ENCODE data around the gene SCEL. TPM values are rescaled to one million over a fixed set of nuclear protein-coding genes. Genes with fewer than 3 reads are reported as not detected.
"Not testable (repeated sequence)": the region's sequence is repeated elsewhere in the genome, so short reads cannot be mapped to it uniquely, and the experiment has no call there.

The SCEL gene
- total RNA-seq, 4 donors from 2014 or later = not detected

DNA sequence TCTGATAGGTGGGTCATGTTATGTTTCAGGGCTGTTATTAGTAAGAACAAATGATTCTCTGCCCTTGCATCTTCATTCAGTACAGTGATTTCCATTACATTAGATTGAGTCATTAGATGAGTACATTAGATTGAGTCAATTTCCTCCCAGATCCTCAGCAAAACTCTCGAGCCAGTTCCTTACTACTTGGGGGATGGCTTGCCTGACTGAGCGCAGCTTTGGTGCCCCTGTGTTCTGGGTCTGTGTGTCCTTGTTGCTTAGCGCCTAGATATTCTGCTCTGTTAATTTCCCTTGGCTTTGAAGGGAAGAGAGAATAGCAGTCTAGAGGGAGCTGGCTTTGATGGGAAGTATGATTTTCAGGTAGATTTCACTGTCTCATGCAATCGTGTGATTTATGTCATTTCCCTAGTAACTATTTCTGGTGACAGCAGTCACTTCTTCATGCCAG lies 19.1 kb upstream of the SCEL start:
- Histone ChIP-seq H3K4me1 (no peaks in the 10 kb centered on the region), H3K9me3 (no peaks in the 10 kb centered on the region), H3K36me3 (no peaks in the 10 kb centered on the region), H3K4me3 (no peak overlapping the region), H3K27me3 (no peaks in the 10 kb centered on the region), H3K27ac (no peak overlapping the region)
- no peak for DNase-seq
- intact Hi-C loops (cut with DNase I; ENCODE audit: low total_unique reads) (no loop called here), in situ Hi-C loops (cut with MboI; ENCODE audit: low sequenced_read_pairs in 4 of 4) (loop anchor here in 1 of 4 donors (25.0 kb wide), 1 partner anchor 96 kb away; no protein-coding TSS in a partner anchor)
- ATAC-seq = no peak
- TF ChIP-seq, protein P1, sequence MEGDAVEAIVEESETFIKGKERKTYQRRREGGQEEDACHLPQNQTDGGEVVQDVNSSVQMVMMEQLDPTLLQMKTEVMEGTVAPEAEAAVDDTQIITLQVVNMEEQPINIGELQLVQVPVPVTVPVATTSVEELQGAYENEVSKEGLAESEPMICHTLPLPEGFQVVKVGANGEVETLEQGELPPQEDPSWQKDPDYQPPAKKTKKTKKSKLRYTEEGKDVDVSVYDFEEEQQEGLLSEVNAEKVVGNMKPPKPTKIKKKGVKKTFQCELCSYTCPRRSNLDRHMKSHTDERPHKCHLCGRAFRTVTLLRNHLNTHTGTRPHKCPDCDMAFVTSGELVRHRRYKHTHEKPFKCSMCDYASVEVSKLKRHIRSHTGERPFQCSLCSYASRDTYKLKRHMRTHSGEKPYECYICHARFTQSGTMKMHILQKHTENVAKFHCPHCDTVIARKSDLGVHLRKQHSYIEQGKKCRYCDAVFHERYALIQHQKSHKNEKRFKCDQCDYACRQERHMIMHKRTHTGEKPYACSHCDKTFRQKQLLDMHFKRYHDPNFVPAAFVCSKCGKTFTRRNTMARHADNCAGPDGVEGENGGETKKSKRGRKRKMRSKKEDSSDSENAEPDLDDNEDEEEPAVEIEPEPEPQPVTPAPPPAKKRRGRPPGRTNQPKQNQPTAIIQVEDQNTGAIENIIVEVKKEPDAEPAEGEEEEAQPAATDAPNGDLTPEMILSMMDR (IDR thresholded peaks at IDR 0.05 in 4 of 5, conservative IDR thresholded peaks at IDR 0.05 in 1 of 5) = no peak
- no peak for TF ChIP-seq POLR2A (IDR thresholded peaks at IDR 0.05)

DNA sequence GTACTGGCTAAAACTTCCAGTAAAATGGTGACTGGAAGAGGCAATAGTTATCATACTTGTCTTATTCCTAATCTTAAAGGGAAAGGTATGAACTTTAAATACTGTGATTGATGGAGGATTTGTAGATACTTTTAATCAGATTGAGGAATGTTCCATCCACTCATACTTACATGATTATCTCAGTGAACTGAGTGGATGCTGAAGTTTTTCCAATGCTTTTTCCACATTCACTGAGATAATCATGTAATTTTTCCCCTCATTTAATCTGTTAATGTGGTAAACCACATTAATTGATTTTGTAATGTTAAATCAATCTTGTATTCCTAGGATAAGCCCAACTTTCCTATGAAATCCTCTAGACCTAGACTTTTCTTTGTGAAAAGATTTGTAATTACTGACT lies 17.2 kb upstream of the SCEL start:
- Histone ChIP-seq H3K36me3 (no peaks in the 10 kb centered on the region), H3K4me3 (no peak overlapping the region), H3K9me3 (no peaks in the 10 kb centered on the region), H3K27me3 (no peaks in the 10 kb centered on the region), H3K4me1 (no peaks in the 10 kb centered on the region), H3K27ac (no peak overlapping the region)
- intact Hi-C loops (cut with DNase I; ENCODE audit: low total_unique reads) = no loop called here
- TF ChIP-seq, protein P1 (IDR thresholded peaks at IDR 0.05 in 4 of 5, conservative IDR thresholded peaks at IDR 0.05 in 1 of 5) = no peak
- TF ChIP-seq POLR2A (IDR thresholded peaks at IDR 0.05) = no peak
- in situ Hi-C loops (cut with MboI; ENCODE audit: low sequenced_read_pairs in 4 of 4) = loop anchor here in 1 of 4 donors (25.0 kb wide), 1 partner anchor 94 kb away; no protein-coding TSS in a partner anchor
- ATAC-seq (no peak), DNase-seq (no peak)

DNA sequence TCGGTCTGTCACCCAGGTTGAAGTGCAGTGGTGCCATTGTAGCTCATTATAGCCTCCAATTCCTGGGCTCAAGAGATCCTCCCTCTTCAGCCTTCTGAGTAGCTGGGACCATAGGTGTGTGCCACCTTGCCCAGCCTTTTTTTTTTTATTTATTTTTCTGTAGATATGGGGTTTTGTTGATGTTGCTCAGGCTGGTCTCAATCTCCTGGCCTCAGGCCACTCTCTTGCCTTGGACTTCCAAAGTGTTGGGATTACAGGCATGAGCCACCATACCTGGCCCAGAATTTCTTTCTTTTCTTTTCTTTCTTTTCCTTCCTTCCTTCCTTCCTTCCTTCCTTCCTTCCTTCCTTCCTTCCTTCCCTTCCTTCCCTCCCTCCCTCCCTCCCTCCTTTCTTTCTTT lies 16.1 kb upstream of the SCEL start:
- in situ Hi-C loops (cut with MboI; ENCODE audit: low sequenced_read_pairs in 4 of 4) = loop anchor here in 1 of 4 donors (25.0 kb wide), 1 partner anchor 93 kb away; no protein-coding TSS in a partner anchor
- H3K36me3 ChIP-seq; intact Hi-C loops (cut with DNase I; ENCODE audit: low total_unique reads); DNase-seq; H3K9me3 ChIP-seq; ATAC-seq; H3K27ac ChIP-seq; H3K27me3 ChIP-seq; H3K4me3 ChIP-seq; H3K4me1 ChIP-seq: not testable (repeated sequence)

DNA sequence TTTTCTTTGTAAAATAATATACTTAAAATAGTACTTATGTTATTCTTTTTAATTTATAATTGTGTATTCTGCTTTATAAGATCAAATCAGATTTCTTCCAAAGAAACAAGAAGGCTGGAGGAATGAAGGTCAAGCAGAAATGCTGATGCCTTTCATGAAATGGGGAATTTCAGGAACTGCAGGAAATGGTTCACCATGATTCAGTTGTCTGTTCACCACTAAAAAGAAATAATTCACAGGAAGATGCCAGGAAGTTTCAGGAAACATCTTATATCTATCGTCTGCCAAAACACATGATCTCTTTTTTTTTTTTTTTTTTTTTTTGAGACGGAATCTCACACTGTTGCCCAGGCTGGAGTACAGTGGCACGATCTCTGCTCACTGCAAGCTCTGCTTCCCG lies 15.7 kb upstream of the SCEL start:
- in situ Hi-C loops (cut with MboI; ENCODE audit: low sequenced_read_pairs in 4 of 4) (loop anchor here in 1 of 4 donors (25.0 kb wide), 1 partner anchor 92 kb away; no protein-coding TSS in a partner anchor), intact Hi-C loops (cut with DNase I; ENCODE audit: low total_unique reads) (no loop called here)
- ATAC-seq = no peak
- H3K36me3 ChIP-seq = no peaks in the 10 kb centered on the region
- no peak for DNase-seq
- TF ChIP-seq POLR2A (IDR thresholded peaks at IDR 0.05) = no peak
- TF ChIP-seq, protein P1 (IDR thresholded peaks at IDR 0.05 in 4 of 5, conservative IDR thresholded peaks at IDR 0.05 in 1 of 5) = no peak
- no peak overlapping the region for H3K4me3 ChIP-seq
- no peaks in the 10 kb centered on the region for H3K9me3 ChIP-seq
- no peaks in the 10 kb centered on the region for H3K27me3 ChIP-seq
- H3K27ac ChIP-seq = no peak overlapping the region
- no peaks in the 10 kb centered on the region for H3K4me1 ChIP-seq

DNA sequence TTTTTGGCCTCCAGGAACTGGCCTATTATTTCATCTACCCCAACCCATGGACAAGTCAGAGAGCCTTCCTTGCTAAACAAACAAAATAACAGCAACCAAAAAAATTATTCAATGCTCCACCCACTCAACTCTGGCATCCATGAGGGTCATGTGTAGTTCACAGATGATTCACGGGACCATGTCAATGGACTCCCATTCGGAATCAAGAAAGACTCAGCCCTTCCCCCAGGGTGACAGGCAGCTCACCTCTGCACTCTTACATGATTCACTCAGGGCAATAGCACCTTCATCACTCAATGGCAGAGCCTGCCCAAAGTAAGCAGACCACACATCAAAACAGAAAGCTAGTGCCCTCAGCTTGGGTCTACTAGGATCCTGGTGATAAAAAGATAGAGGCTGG lies 14.3 kb upstream of the SCEL start:
- Histone ChIP-seq H3K27ac (no peak overlapping the region), H3K4me3 (no peak overlapping the region), H3K4me1 (no peaks in the 10 kb centered on the region), H3K27me3 (no peaks in the 10 kb centered on the region), H3K9me3 (no peaks in the 10 kb centered on the region), H3K36me3 (no peaks in the 10 kb centered on the region)
- in situ Hi-C loops (cut with MboI; ENCODE audit: low sequenced_read_pairs in 4 of 4) (loop anchor here in 1 of 4 donors (25.0 kb wide), 1 partner anchor 91 kb away; no protein-coding TSS in a partner anchor), intact Hi-C loops (cut with DNase I; ENCODE audit: low total_unique reads) (no loop called here)
- no peak for ATAC-seq
- TF ChIP-seq, protein P1 (IDR thresholded peaks at IDR 0.05 in 4 of 5, conservative IDR thresholded peaks at IDR 0.05 in 1 of 5) = no peak
- no peak for TF ChIP-seq POLR2A (IDR thresholded peaks at IDR 0.05)
- no peak for DNase-seq

All from gastrocnemius medialis (tissue), 4 donors.